HCT116 (cell line): ENCODE measurements around the gene SERAC1. TPM values are rescaled to one million over a fixed set of nuclear protein-coding genes. Genes with fewer than 3 reads are reported as not detected.

Source experiments
- ATAC-seq: fragments of 200-7000 bp; cut with Tn5 transposase; 2 replicates; pipeline ENCODE4 v1.9.1; 2020; ENCODE audit warnings: mild to moderate bottlenecking, moderate library complexity
- BruUV-seq: library from RNA; stranded (reverse); fragments of 400-500 nt; replicated peaks from 2 replicates; lab custom pipeline; 2021; lab: Mats Ljungman, UMichigan
- CTCF ChIA-PET: fragments of 300-600 bp; sonication (Branson Sonifier 250); formaldehyde crosslinking; loops from one replicate; lab custom pipeline; 2021; ENCODE audit warnings: antibody characterized with exemption; lab: Charles Lee
- POLR2A ChIA-PET: fragments of 300-600, 350-600 bp; sonication (Branson Sonifier 250); formaldehyde crosslinking; loops from one replicate; lab custom pipeline; 2021; ENCODE audit warnings: antibody characterized with exemption; lab: Charles Lee
- RAD21 ChIA-PET, 2 experiments: fragments of 300-600 bp; sonication (Branson Sonifier 250); formaldehyde crosslinking; loops; one replicate each; lab custom pipeline; 2023; ENCODE audit warnings: low total read pairs in 2 of 2; ENCODE audit not compliant: uncharacterized antibody in 2 of 2, unreplicated experiment in 2 of 2, low non-redundant PET in 1 of 2; lab: Charles Lee
- DNase-seq: peaks from one replicate; pipeline ENCODE4 v3.0.0-alpha.2; 2010; ENCODE audit warnings: low read depth, low spot score
- H2AFZ ChIP-seq: fragments of 200-600 bp; shearing (Covaris generic), sonication (generic); 2 replicates; pipeline ENCODE4 v1.6.1; 2017; ENCODE audit warnings: low read depth, mixed run types, mixed read lengths, antibody characterized with exemption, low read length; ENCODE audit not compliant: poor library complexity, severe bottlenecking
- H3K27ac ChIP-seq: 2 replicates; pipeline ENCODE4 v1.5.1; 2012; ENCODE audit warnings: low read depth, low read length
- H3K27me3 ChIP-seq: fragments of 200-600 bp; sonication (generic); 2 replicates; pipeline ENCODE4 v1.6.1; 2016; ENCODE audit warnings: mixed run types, low read length, mixed read lengths; ENCODE audit not compliant: insufficient read depth
- H3K36me3 ChIP-seq, 2 experiments: fragments of 200-500 bp in 1 of 2; fragments of 200-600 bp in 1 of 2; sonication (Bioruptor generic) in 1 of 2; sonication (generic) in 1 of 2; 2 replicates each; pipeline versions ENCODE4 v1.5.1 to v1.6.1; 2014 to 2016; ENCODE audit warnings: low read length in 2 of 2, inconsistent platforms in 1 of 2, mixed read lengths in 1 of 2, mixed run types in 1 of 2; ENCODE audit not compliant: insufficient read depth in 2 of 2, control insufficient read depth in 1 of 2
- H3K4me1 ChIP-seq, 2 experiments: fragments of 200-600 bp in 1 of 2; sonication (generic) in 1 of 2; 2 replicates each; pipeline versions ENCODE4 v1.5.1 to v1.6.1; 2012 to 2017; ENCODE audit warnings: low read length in 2 of 2, inconsistent platforms in 1 of 2, mild to moderate bottlenecking in 1 of 2, mixed read lengths in 1 of 2, mixed run types in 1 of 2, moderate library complexity in 1 of 2; ENCODE audit not compliant: insufficient read depth in 2 of 2, control insufficient read depth in 1 of 2
- H3K4me2 ChIP-seq: fragments of 200-600 bp; sonication (generic); 2 replicates; pipeline ENCODE4 v1.6.1; 2017; ENCODE audit warnings: mixed run types, low read length, mixed read lengths
- H3K4me3 ChIP-seq, 2 experiments: fragments of 200-600 bp in 1 of 2; sonication (generic) in 1 of 2; replicated peaks in 1 of 2; 2 replicates each; pipeline ENCODE4 v1.5.1; 2011 to 2016; ENCODE audit warnings: low read length in 2 of 2, control low read depth in 1 of 2, low read depth in 1 of 2, mild to moderate bottlenecking in 1 of 2, mixed read lengths in 1 of 2, mixed run types in 1 of 2
- H3K79me2 ChIP-seq: fragments of 200-600 bp; sonication (generic); 2 replicates; pipeline ENCODE4 v1.6.1; 2017; ENCODE audit warnings: mild to moderate bottlenecking, mixed run types, low read length, moderate library complexity, mixed read lengths; ENCODE audit not compliant: insufficient read depth
- H3K9ac ChIP-seq: fragments of 200-600 bp; sonication (generic); 2 replicates; pipeline ENCODE4 v1.6.1; 2016; ENCODE audit warnings: low read length, mixed read lengths
- H3K9me2 ChIP-seq: fragments of 200-600 bp; sonication (generic), shearing (Covaris generic); 2 replicates; pipeline ENCODE4 v1.6.1; 2017; ENCODE audit warnings: mixed run types, mild to moderate bottlenecking, moderate library complexity; ENCODE audit not compliant: insufficient read depth
- H3K9me3 ChIP-seq, 2 experiments: fragments of 200-500 bp in 1 of 2; fragments of 200-600 bp in 1 of 2; sonication (Bioruptor generic) in 1 of 2; sonication (generic) in 1 of 2; 2 replicates each; pipeline ENCODE4 v1.6.1; 2014 to 2017; ENCODE audit warnings: low read length in 2 of 2, mixed read lengths in 2 of 2, inconsistent platforms in 1 of 2, low read depth in 1 of 2, mild to moderate bottlenecking in 1 of 2, mixed run types in 1 of 2, moderate library complexity in 1 of 2; ENCODE audit not compliant: control insufficient read depth in 1 of 2, insufficient read depth in 1 of 2
- H4K20me1 ChIP-seq: fragments of 200-600 bp; sonication (generic), shearing (Covaris generic); 2 replicates; pipeline ENCODE4 v1.6.1; 2017; ENCODE audit warnings: mixed run types, mild to moderate bottlenecking, moderate library complexity; ENCODE audit not compliant: insufficient read depth
- CBX3 ChIP-seq: IDR thresholded peaks from 2 replicates; pipeline ENCODE4 v1.6.1; 2012; ENCODE audit warnings: low read depth
- EZH2phosphoT487 ChIP-seq: fragments of 200-600 bp; IDR thresholded peaks from 2 replicates; pipeline ENCODE4 v1.6.1; 2018; ENCODE audit warnings: antibody characterized with exemption, borderline replicate concordance
- JUND ChIP-seq: IDR thresholded peaks from 2 replicates; pipeline ENCODE4 v1.6.1; 2012
- RAD21 ChIP-seq: IDR thresholded peaks from 2 replicates; pipeline ENCODE4 v1.6.1; 2012; ENCODE audit warnings: low read depth, mild to moderate bottlenecking
- SIN3A ChIP-seq: IDR thresholded peaks from 2 replicates; pipeline ENCODE4 v1.6.1; 2012; ENCODE audit warnings: low read depth
- TCF7L2 ChIP-seq: IDR thresholded peaks from 2 replicates; pipeline ENCODE4 v1.7.0; 2011; ENCODE audit warnings: borderline replicate concordance, inconsistent platforms; ENCODE audit not compliant: insufficient read depth, insufficient read length; ENCODE audit errors: extremely low read depth
- ZNF274 ChIP-seq: fragments of 200-500 bp; sonication (Bioruptor generic); IDR thresholded peaks from 2 replicates; pipeline ENCODE4 v1.6.1; 2014; ENCODE audit warnings: mild to moderate bottlenecking, low read depth, low read length, inconsistent platforms
- intact Hi-C: fragments of 100-400 bp; cut with micrococcal nuclease; formaldehyde crosslinking; loops from 2 replicates; pipeline ENCODE4 v1.10.0; 2022
- total RNA-seq: library from RNA; stranded (reverse); gene quantifications from one replicate; pipeline ENCODE4 v1.2.1, GENCODE V29; 2021; ENCODE audit not compliant: unreplicated experiment
- TF ChIP-seq, protein P1 (sequence below): IDR thresholded peaks from 2 replicates; pipeline ENCODE4 v1.6.1; 2012

Gene SERAC1
- total RNA-seq, 1 experiment from 2014 or later: 7.6 TPM

DNA sequence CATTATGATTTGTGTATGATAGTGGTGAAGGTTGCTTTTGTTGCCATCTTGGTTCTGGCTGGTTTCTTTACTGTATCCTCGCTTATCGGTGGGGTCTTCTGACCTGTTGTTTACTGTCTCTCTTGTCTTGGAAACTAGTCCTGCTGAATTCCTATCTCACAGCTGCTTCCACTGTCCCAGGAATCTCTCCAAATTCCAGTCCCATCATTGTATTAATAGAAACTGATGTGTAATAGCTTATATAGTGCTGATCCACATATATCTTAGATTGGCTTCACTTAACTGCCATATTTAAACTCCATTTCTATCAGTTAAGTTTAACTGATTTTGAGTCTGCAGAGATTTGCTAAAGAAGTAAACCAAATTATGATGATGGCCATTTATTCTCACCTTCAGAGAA lies 6.0 kb upstream of the SERAC1 start:
- TF ChIP-seq JUND (no peak), TCF7L2 (no peak), ZNF274 (no peak), SIN3A (no peak)
- TF ChIP-seq, protein P1, sequence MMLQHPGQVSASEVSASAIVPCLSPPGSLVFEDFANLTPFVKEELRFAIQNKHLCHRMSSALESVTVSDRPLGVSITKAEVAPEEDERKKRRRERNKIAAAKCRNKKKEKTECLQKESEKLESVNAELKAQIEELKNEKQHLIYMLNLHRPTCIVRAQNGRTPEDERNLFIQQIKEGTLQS: no peak
- TF ChIP-seq, all 23 proteins: peak for 0
- H3K27me3 ChIP-seq: no peaks in the 10 kb centered on the region
- CTCF ChIA-PET: no interaction called here
- H3K79me2 ChIP-seq: no peaks in the 10 kb centered on the region
- intact Hi-C loops: no loop called here
- H3K9me2 ChIP-seq: no peaks in the 10 kb centered on the region
- H3K4me1 ChIP-seq: peaks cover 14 to 16% of the 10 kb centered on the region in 2 experiments; a peak in 3 of 4 replicates
- H3K4me2 ChIP-seq: no peak overlapping the region
- H2AFZ ChIP-seq: no peak overlapping the region
- no peak overlapping the region for H3K4me3 ChIP-seq
- RAD21 ChIA-PET: no interaction called here
- no peak overlapping the region for H3K27ac ChIP-seq
- ATAC-seq (no peak), DNase-seq (no peak)
- H4K20me1 ChIP-seq: no peaks in the 10 kb centered on the region
- H3K9ac ChIP-seq: no peak overlapping the region
- H3K9me3 ChIP-seq: no peaks in the 10 kb centered on the region
- no peaks in the 10 kb centered on the region; a peak in 1 of 4 replicates for H3K36me3 ChIP-seq
- no TSS peak for BruUV-seq
- POLR2A ChIA-PET: no interaction called here

GRCh38 chr6:158172001-158172400 lies 3.9 kb upstream of the SERAC1 start:
- CTCF ChIA-PET: no interaction called here
- H3K4me1 ChIP-seq: peaks cover 14 to 26% of the 10 kb centered on the region in 2 experiments; a peak in 3 of 4 replicates
- H3K79me2 ChIP-seq: no peaks in the 10 kb centered on the region
- no TSS peak for BruUV-seq
- RAD21 ChIA-PET: no interaction called here
- DNase-seq: no peak
- no peaks in the 10 kb centered on the region for H3K27me3 ChIP-seq
- TF ChIP-seq EZH2phosphoT487 (no peak), RAD21 (no peak), SIN3A (no peak), CBX3 (no peak)
- TF ChIP-seq, protein P1: no peak
- TF ChIP-seq, all 23 proteins: peak for 0
- Histone ChIP-seq H4K20me1 (no peaks in the 10 kb centered on the region), H3K4me2 (no peak overlapping the region), H3K9me3 (no peaks in the 10 kb centered on the region), H3K9me2 (no peaks in the 10 kb centered on the region), H3K4me3 (no peak overlapping the region), H3K36me3 (no peaks in the 10 kb centered on the region; a peak in 1 of 4 replicates), H3K27ac (no peak overlapping the region), H2AFZ (no peak overlapping the region), H3K9ac (no peak overlapping the region)
- no peak for ATAC-seq
- intact Hi-C loops: no loop called here
- POLR2A ChIA-PET: no interaction called here
